Right ventricle myocardium inferior (tissue), 1 donor: ENCODE data around the gene FCHSD2. TPM values are rescaled to one million over a fixed set of nuclear protein-coding genes. Genes with fewer than 3 reads are reported as not detected.

ENCODE experiments used
- ATAC-seq: fragments of 200-7000 bp; cut with Tn5 transposase; one replicate; pipeline ENCODE4 v1.9.1; 2020; ENCODE audit warnings: mild to moderate bottlenecking, moderate library complexity
- DNase-seq: peaks from one replicate; pipeline ENCODE4 v3.0.0; 2021; ENCODE audit errors: missing footprints
- intact Hi-C: fragments of 100-400 bp; cut with DNase I; formaldehyde crosslinking; loops from one replicate; pipeline ENCODE4 v1.11.0; 2022
- total RNA-seq: library from RNA; stranded (reverse); fragmentation: NEBNext Ultra II Directional; extraction: Animal tissue kit (Norgen Biotek cat#: 25700); gene quantifications from one replicate; pipeline ENCODE4 v1.2.1, GENCODE V29; 2021
- donor health status: DM: no; HTN: yes; CAD: no; lungs with severe emphysema.

Gene FCHSD2
- total RNA-seq, 1 donor from 2014 or later, result 36.6 TPM

DNA sequence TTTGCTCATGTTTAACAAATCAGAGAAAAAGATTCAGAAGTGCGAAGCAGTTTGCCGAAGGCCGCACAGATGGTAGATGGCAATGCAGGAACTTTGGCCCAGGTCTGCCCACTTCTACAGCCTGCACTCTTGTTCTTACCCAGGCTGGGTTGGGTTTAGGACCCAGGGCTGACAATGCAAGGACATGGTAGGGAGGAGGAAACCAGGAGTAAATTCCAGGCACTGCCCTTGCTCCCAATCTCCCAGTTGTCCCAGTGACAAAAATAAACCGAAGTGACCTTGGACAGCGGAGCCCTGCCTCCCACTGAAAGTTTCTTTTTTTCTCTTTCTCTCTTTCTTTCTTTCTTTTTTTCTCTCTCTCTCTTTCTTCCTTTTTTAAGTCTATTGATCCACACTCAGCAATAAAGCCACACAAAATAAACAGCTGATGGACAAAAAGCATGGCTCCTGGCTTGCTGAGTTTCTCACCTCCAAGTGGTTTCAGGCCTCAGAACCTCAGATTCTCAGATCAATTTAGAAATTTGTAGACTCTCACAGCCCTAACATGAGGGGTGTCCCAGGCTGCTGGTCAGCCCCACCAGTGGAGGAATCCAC, 33.5 kb upstream of the FCHSD2 start:
- ATAC-seq (peak; percentile 18), DNase-seq (no peak)
- intact Hi-C loops, result loop anchor here (5.0 kb wide), 1 partner anchor 453 kb away; no protein-coding TSS in a partner anchor

DNA sequence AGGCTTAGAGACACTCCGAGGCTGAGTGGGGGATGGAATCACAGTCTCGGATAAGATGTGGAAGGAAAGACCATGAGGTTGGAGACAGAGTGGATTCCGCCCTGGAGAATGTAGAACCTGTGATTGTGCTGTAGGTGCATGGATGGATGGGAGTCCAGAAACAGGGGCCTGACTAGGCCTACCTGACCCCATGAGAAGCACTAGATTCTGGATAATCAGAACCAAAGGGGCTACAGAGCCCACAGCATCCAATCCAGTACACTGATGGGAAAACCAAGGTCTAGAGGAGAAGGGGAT, 32.3 kb upstream of the FCHSD2 start:
- ATAC-seq, result no peak
- no peak for DNase-seq
- intact Hi-C loops, result no loop called here

DNA sequence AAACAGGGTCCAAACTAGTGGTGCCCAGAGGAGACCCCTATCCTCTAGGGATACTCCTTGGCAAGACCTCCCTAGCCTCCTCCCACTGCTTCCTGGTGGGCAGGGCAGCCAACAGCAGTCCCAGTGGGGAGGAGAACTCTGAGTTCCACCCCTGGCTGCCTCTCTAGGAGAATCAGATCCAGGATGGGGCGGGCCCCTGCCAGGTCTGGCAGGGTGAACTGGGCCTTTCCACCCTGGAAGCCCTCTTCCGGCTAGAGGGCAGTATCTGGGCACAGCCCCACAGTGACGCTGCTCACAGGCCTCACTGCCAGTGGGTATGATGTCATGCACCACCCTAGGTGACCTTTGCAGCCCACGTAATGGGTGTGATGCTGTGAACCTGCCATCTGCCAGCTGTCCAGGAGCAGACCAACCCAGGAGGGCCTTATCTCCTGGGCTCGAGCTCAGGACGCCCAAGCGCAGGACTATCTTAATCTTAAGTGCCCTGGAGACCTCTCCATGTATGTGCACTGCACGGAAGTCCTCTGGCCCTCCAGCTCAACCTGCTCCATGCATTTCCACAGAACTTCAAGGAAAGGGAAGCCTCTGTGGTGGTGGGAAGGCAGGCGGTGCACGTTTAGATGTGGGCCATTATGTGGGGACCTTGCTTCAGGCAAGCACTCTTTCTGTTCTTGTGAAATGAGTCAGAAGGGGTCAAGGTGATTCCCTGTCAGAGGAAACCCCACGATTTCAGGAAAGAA, 31.8 kb upstream of the FCHSD2 start:
- DNase-seq, result peak; percentile 87
- ATAC-seq, result peak; percentile 72
- intact Hi-C loops, result no loop called here

DNA sequence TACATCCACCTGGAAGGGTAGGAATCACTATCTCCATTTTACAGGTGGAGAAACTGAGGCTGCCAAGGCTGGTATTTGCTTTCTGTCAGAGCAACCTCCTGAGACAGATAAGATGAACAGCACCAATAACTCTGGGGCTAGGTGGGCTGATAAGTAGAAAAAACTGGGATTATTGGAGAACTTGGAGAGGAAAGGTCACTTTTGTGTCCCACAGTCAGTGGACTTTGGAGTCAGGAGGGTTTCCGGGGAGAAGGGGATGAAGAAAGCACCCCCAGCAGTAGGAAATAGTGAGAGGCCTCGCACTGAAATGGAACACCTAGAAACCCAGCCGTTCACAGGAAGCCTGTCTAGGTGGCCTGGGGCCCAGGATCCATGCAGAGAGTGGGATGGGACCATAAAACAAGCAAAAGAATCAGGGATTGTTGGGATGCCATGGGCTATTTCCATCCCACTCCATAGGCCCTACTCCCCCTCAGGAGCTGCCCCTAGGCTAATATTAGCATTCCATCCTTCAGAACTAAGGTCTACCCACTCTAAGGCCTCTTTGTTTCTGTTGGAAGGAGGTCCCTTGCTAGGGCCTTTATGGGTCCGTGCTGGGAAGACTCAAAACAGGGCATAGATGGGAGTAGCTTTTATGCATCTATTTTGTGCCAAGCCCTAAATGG, 31.0 kb upstream of the FCHSD2 start:
- intact Hi-C loops, result no loop called here
- no peak for ATAC-seq
- no peak for DNase-seq

DNA sequence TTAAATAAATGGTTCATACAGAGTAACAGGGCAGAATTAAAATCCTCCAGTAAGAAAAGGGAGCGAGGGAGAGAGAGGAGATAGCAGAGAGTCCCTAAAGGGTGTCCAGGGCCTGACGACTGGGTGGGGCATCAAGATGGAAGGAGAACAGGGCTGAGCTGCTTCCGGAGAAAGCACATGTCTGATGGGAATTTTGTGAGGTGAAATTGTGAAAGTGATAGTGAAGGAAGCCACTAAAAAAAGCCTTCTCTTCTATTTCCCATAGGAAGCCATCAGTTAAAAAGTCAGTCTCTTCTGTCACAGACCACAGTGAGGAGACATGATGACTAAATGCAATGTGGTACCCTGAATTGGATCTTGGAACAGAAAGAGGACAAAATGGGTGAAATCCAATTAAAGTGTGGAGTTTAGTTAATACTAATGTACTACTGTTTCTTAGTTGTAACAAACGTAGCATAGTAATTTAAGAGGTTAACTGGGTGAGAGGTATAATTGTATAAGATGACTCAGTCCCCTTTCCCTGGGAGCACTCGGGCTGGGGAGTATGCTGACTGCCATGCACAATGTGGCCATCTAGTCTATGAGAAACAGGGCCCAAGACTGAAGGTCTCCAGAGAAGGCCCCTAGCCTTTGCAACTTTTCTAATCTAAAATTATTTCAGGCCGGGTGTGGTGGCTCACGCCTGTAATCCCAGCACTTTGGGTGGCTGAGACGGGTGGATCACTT, 29.5 kb upstream of the FCHSD2 start:
- DNase-seq, result no peak
- no peak for ATAC-seq
- intact Hi-C loops, result no loop called here

GRCh38 chr11:73170140-73170539, 28.0 kb upstream of the FCHSD2 start:
- DNase-seq (no peak), ATAC-seq (no peak)
- intact Hi-C loops, result no loop called here

- no peak for DNase-seq
- intact Hi-C loops, result no loop called here
- ATAC-seq, result peak; percentile 17
Measured at GRCh38 chr11:73168925-73169579, 26.9 kb upstream of the FCHSD2 start.

GRCh38 chr11:73167363-73167954, 25.3 kb upstream of the FCHSD2 start:
- intact Hi-C loops, result no loop called here
- no peak for DNase-seq
- no peak for ATAC-seq

GRCh38 chr11:73164803-73165540, 22.9 kb upstream of the FCHSD2 start:
- no peak for DNase-seq
- intact Hi-C loops, result no loop called here
- no peak for ATAC-seq

DNA sequence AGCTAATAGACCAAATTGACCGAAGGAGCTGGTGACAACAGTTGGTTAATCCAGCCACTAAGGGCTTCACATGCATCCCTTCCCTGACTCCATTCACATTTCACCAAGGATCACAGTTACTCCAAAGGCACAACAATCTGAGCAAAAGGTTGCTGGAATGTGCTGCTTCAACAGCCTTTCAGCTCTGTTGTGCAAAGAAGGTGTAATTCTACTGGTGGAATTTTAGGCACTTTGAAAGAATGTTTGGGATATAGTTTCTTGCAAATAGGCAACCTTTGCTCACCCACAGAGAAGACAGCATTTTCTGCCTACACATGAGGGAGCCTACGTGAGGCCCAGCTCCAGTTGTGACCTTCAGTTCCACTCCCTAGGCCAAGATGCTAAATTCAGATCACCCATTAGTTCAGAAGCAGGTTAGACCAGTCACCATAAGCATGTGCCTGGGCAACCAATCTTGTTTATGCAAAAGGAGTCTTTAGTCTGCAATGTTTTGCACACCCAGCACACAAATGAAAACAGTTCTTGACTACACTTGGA, 21.6 kb upstream of the FCHSD2 start:
- no peak for DNase-seq
- no peak for ATAC-seq
- intact Hi-C loops, result no loop called here

DNA sequence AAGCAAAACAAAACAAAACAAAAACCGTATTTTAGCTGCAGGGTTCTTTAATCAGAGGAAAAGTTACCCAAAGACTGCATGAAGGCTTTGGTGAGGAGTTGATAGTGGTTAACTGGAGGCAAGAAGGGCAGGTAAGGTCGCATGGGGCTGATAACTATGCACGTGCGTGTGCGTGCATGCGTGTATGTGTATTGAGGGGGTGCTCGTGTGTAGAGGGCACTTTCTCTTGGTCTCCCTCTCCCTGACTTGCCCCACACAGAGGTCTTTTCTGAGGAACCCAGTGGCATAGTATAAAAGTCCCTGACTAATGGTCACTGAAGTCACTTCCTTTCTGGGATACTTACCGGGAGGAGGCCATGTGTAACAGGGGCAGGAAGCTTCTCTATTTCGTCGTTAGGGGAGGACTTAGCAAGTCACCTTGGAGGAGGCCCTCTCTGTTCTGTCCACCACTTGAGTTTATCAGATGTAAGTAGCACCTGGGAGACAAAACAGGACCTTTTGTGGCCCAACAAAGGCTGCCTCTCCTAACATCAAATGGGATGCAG, 20.1 kb upstream of the FCHSD2 start:
- ATAC-seq (no peak), DNase-seq (no peak)
- intact Hi-C loops, result no loop called here

DNA sequence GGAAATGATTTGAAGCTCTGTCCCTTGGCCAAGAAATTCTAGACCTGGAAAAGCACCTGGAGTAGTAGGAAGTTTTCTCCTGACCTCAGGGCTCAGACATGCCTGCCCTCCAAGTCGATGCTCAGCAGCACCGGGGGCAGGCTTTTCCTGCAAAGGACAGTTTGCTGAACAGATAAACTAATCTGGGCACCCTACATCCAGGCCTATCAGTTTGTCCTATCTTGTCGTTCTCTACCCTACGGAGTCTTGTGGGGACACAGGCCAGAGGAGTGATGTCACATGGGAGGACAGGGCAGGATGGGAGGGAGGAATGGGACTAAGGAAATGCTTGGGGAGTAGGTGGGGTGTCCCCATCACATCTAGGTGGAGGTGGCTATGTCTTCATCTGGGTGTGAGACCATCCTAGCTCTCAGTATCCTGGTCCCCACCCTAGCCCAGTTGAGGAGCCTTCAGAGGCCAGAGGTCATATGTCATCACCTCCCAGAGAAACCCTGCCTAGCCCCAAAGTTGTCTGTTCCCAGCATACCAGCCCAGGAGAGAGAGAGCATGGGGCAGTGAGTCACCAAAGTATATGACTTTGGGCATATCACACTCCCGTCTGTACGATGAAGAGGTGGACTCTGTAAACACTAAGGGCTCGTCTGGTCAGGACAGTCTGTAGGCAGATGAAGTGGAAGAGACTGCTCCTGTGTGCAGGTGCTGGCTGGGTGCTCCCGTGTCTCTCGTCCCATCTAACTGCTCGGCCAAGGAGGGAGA, 18.1 kb upstream of the FCHSD2 start:
- intact Hi-C loops, result no loop called here
- ATAC-seq (no peak), DNase-seq (no peak)

GRCh38 chr11:73159297-73159696, 17.2 kb upstream of the FCHSD2 start:
- ATAC-seq, result no peak
- intact Hi-C loops, result no loop called here

DNA sequence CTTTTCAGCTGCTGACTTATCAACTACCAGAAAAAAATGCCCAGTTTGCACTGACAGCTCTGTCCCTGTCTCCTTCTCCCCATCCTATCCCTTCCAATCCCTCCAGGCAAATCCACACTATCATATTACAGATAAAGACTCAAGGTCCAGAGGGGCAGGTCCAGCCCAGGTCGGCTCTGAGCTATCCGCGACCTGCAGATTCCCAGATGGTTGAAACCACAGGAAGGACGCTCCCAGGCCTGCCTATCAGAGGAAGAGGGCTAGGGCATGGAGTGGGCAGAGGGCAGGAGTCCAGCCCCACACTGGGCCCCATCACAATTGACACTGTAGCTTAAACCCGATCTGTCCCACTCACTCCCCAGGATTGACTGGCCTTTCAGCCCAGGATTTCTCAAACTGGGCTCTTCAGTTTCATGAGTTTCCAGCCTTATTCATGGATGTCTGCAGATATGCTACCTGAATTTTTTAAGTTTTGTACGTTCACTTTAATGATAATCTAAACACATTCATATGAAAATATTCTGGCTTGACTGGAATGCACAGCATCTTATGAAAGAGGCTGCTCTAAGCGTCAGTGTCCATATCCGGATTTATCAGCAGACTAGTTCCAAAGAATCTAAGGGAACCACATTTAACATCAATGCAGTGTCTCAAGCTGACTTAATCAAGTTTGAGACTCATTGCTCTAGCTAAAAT, 16.4 kb upstream of the FCHSD2 start:
- ATAC-seq, result no peak
- DNase-seq, result no peak
- intact Hi-C loops, result no loop called here

More at GRCh38 chr11:73159297-73159696, 17.2 kb upstream of the FCHSD2 start:
- no peak for DNase-seq

GRCh38 chr11:73157101-73158010, 15.2 kb upstream of the FCHSD2 start:
- DNase-seq, result peak; percentile 75
- intact Hi-C loops, result no loop called here
- peak; percentile 85 for ATAC-seq
